OCI-LY7 (cell line): ENCODE data around the gene ATP6V0E2. TPM values are rescaled to one million over a fixed set of nuclear protein-coding genes. Genes with fewer than 3 reads are reported as not detected.

Experiments used
- BruUV-seq: library from RNA; stranded (reverse); fragments of 400-500 nt; replicated peaks from 2 replicates; lab custom pipeline; 2021; lab: Mats Ljungman, UMichigan
- CTCF ChIA-PET: fragments of 300-600 bp; sonication (Branson Sonifier 250); formaldehyde crosslinking; loops from one replicate; lab custom pipeline; 2022; ENCODE audit warnings: antibody characterized with exemption; ENCODE audit not compliant: unreplicated experiment; lab: Charles Lee
- POLR2A ChIA-PET: fragments of 300-600 bp; sonication (Branson Sonifier 250); formaldehyde crosslinking; loops from one replicate; lab custom pipeline; 2022; ENCODE audit warnings: antibody characterized with exemption; lab: Charles Lee
- DNase-seq: peaks from one replicate; pipeline ENCODE4 v3.0.0-alpha.2; 2015; ENCODE audit warnings: low spot score
- H2AFZ ChIP-seq: fragments of 200-600 bp; sonication (generic), shearing (Covaris generic); 2 replicates; pipeline ENCODE4 v1.6.1; 2014; ENCODE audit warnings: mild to moderate bottlenecking, antibody characterized with exemption, low read length, moderate library complexity
- H3K27ac ChIP-seq: fragments of 200-600 bp; sonication (generic); 2 replicates; pipeline ENCODE4 v1.5.1; 2014; ENCODE audit warnings: mixed run types, low read depth, mild to moderate bottlenecking, moderate library complexity, low read length, inconsistent platforms; ENCODE audit not compliant: poor library complexity, severe bottlenecking
- H3K36me3 ChIP-seq: fragments of 200-600 bp; sonication (generic); 2 replicates; pipeline ENCODE4 v1.6.1; 2014; ENCODE audit warnings: mild to moderate bottlenecking, antibody characterized with exemption, low read length, moderate library complexity, mixed read lengths; ENCODE audit not compliant: insufficient read depth
- H3K4me1 ChIP-seq: fragments of 200-600 bp; sonication (generic); 2 replicates; pipeline ENCODE4 v1.5.1; 2014; ENCODE audit warnings: mild to moderate bottlenecking, low read length; ENCODE audit not compliant: insufficient read depth, poor library complexity, severe bottlenecking
- H3K4me2 ChIP-seq: fragments of 200-600 bp; sonication (generic); 2 replicates; pipeline ENCODE4 v1.6.1; 2014; ENCODE audit warnings: mild to moderate bottlenecking, low read length
- H3K4me3 ChIP-seq: fragments of 200-600 bp; sonication (generic); 2 replicates; pipeline ENCODE4 v1.5.1; 2014; ENCODE audit warnings: mild to moderate bottlenecking, low read depth, low read length; ENCODE audit not compliant: poor library complexity, severe bottlenecking
- H3K79me2 ChIP-seq: fragments of 200-600 bp; sonication (generic); 2 replicates; pipeline ENCODE4 v1.6.1; 2016; ENCODE audit warnings: low read depth, mild to moderate bottlenecking, low read length, moderate library complexity, mixed read lengths; ENCODE audit not compliant: insufficient read depth
- H3K9me2 ChIP-seq: fragments of 200-600 bp; sonication (generic); 2 replicates; pipeline ENCODE4 v1.6.1; 2016; ENCODE audit warnings: mild to moderate bottlenecking, low read length, mixed read lengths; ENCODE audit not compliant: insufficient read depth
- H3K9me3 ChIP-seq: fragments of 200-600 bp; sonication (generic); 2 replicates; pipeline ENCODE4 v1.6.1; 2014; ENCODE audit warnings: mild to moderate bottlenecking, mixed run types, low read length, mixed read lengths
- H4K20me1 ChIP-seq: fragments of 200-600 bp; sonication (generic); 2 replicates; pipeline ENCODE4 v1.6.1; 2014; ENCODE audit warnings: mild to moderate bottlenecking, antibody characterized with exemption, low read length, moderate library complexity, mixed read lengths; ENCODE audit not compliant: insufficient read depth
- EZH2phosphoT487 ChIP-seq: fragments of 200-600 bp; sonication (generic); IDR thresholded peaks from 2 replicates; pipeline ENCODE4 v1.6.1; 2018; ENCODE audit warnings: low read depth, borderline replicate concordance, mild to moderate bottlenecking, mixed run types, antibody characterized with exemption, low read length, moderate library complexity, mixed read lengths
- intact Hi-C: fragments of 100-400 bp; cut with micrococcal nuclease; formaldehyde crosslinking; loops from one replicate; pipeline ENCODE4 v1.10.0; 2022; ENCODE audit not compliant: unreplicated experiment
- total RNA-seq, 2 experiments: library from RNA; depleted of rRNA in 1 of 2; stranded (reverse); fragments of >200 nt in 1 of 2; shearing (Covaris generic) in 1 of 2; gene quantifications; 2 replicates each; pipeline ENCODE4 v1.2.3, GENCODE V29; 2014 to 2022
- TF ChIP-seq, protein P1 (sequence below): fragments of 200-600 bp; sonication (generic); conservative IDR thresholded peaks from 2 replicates; pipeline ENCODE4 v1.5.1; 2014; ENCODE audit warnings: mild to moderate bottlenecking, antibody characterized with exemption, low read length, moderate library complexity, mixed read lengths

ATP6V0E2 gene
- total RNA-seq, 2 experiments from 2014 or later = 38.6 to 48.1 TPM

GRCh38 chr7:149882248-149883047 is 8.7 kb downstream of the ATP6V0E2 start:
- H3K4me3 ChIP-seq = no peak overlapping the region
- CTCF ChIA-PET = interaction anchor here (1.4 kb wide), 1 partner anchor 11 kb away, joined by 4 read pairs; no protein-coding TSS in a partner anchor
- intact Hi-C loops = no loop called here

GRCh38 chr7:149883048-149883438 is 9.3 kb downstream of the ATP6V0E2 start:
- H2AFZ ChIP-seq = no peak overlapping the region
- no peaks in the 10 kb centered on the region for H3K4me1 ChIP-seq
- no peaks in the 10 kb centered on the region for H3K79me2 ChIP-seq
- H3K9me2 ChIP-seq = no peaks in the 10 kb centered on the region
- DNase-seq = no peak
- no peak overlapping the region for H3K4me2 ChIP-seq
- H3K9me3 ChIP-seq = no peaks in the 10 kb centered on the region
- H4K20me1 ChIP-seq = no peaks in the 10 kb centered on the region
- intact Hi-C loops = no loop called here
- no peaks in the 10 kb centered on the region for H3K36me3 ChIP-seq
- no peak for TF ChIP-seq EZH2phosphoT487
- TF ChIP-seq, protein P1, sequence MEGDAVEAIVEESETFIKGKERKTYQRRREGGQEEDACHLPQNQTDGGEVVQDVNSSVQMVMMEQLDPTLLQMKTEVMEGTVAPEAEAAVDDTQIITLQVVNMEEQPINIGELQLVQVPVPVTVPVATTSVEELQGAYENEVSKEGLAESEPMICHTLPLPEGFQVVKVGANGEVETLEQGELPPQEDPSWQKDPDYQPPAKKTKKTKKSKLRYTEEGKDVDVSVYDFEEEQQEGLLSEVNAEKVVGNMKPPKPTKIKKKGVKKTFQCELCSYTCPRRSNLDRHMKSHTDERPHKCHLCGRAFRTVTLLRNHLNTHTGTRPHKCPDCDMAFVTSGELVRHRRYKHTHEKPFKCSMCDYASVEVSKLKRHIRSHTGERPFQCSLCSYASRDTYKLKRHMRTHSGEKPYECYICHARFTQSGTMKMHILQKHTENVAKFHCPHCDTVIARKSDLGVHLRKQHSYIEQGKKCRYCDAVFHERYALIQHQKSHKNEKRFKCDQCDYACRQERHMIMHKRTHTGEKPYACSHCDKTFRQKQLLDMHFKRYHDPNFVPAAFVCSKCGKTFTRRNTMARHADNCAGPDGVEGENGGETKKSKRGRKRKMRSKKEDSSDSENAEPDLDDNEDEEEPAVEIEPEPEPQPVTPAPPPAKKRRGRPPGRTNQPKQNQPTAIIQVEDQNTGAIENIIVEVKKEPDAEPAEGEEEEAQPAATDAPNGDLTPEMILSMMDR = no peak
- CTCF ChIA-PET = interaction anchor here (0.9 to 1.4 kb wide), 2 partner anchors 8 to 12 kb away, joined by 3 to 4 read pairs; no protein-coding TSS in a partner anchor
- no peak overlapping the region for H3K27ac ChIP-seq
- POLR2A ChIA-PET = interaction anchor here (0.6 kb wide), 1 partner anchor 341 kb away, joined by 5 read pairs; no protein-coding TSS in a partner anchor
- no peak overlapping the region for H3K4me3 ChIP-seq
- BruUV-seq = no TSS peak

More at GRCh38 chr7:149882248-149883047, 8.7 kb downstream of the ATP6V0E2 start:
- no peaks in the 10 kb centered on the region for H4K20me1 ChIP-seq
- H3K4me2 ChIP-seq = no peak overlapping the region
- POLR2A ChIA-PET = interaction anchor here (0.5 to 0.6 kb wide), 3 partner anchors 10 to 340 kb away, joined by 3 to 5 read pairs (median 4); no protein-coding TSS in a partner anchor
- DNase-seq = no peak
- no peaks in the 10 kb centered on the region for H3K4me1 ChIP-seq
- no peak overlapping the region for H2AFZ ChIP-seq
- H3K36me3 ChIP-seq = no peaks in the 10 kb centered on the region
- TF ChIP-seq, protein P1 = no peak
- no peak for TF ChIP-seq EZH2phosphoT487
- no peaks in the 10 kb centered on the region for H3K79me2 ChIP-seq
- BruUV-seq = no TSS peak
- no peaks in the 10 kb centered on the region for H3K9me2 ChIP-seq
- no peaks in the 10 kb centered on the region for H3K9me3 ChIP-seq
- no peak overlapping the region for H3K27ac ChIP-seq

DNA sequence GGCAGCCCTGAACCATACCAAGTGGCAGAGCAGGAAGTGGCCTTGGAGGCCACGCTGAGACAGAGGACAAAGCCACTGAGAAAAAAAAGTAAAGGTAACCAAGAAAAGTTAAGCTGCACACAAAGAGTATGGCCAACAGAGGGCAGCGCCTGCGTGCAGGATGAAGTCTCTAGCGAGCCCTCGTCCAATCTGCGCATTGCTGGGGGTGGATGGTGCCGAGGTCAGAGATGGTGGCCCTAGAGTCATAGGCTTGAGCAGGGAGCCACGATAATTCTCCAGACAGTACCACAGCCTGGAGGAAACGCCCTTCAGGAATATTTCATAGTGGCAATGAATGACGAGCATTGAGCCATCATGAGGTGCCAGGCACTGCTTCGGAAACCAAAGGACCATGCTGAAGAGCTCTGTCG is 9.7 kb downstream of the ATP6V0E2 start:
- Histone ChIP-seq H3K4me2 (no peak overlapping the region), H3K4me1 (no peaks in the 10 kb centered on the region), H2AFZ (no peak overlapping the region), H3K27ac (no peak overlapping the region), H3K9me3 (no peaks in the 10 kb centered on the region), H3K4me3 (no peak overlapping the region), H3K36me3 (no peaks in the 10 kb centered on the region), H4K20me1 (no peaks in the 10 kb centered on the region), H3K79me2 (no peaks in the 10 kb centered on the region), H3K9me2 (no peaks in the 10 kb centered on the region)
- TF ChIP-seq EZH2phosphoT487 = no peak
- TF ChIP-seq, protein P1 = peak; percentile 83
- no TSS peak for BruUV-seq
- POLR2A ChIA-PET = no interaction called here
- intact Hi-C loops = no loop called here
- peak; percentile 64 for DNase-seq
- CTCF ChIA-PET = interaction anchor here (0.9 to 1.4 kb wide), 2 partner anchors 8 to 12 kb away, joined by 3 to 4 read pairs; no protein-coding TSS in a partner anchor
